Mesothelial cell of epicardium (in vitro differentiated cells): ENCODE results near the gene PITPNM3. TPM values are rescaled to one million over a fixed set of nuclear protein-coding genes. Genes with fewer than 3 reads are reported as not detected.

Experiments used
- DNase-seq, 2 experiments: peaks; one replicate each; pipeline ENCODE4 v3.0.0; 2021; ENCODE audit warnings: low spot score in 2 of 2; ENCODE audit not compliant: unreplicated experiment in 2 of 2
- H3K27ac Mint-ChIP-seq: 2 replicates; pipeline ENCODE4 v1.8.0; 2021; ENCODE audit warnings: mixed read lengths
- H3K27me3 Mint-ChIP-seq: 2 replicates; pipeline ENCODE4 v1.8.0; 2021; ENCODE audit warnings: low read depth, mixed read lengths
- H3K36me3 Mint-ChIP-seq: 2 replicates; pipeline ENCODE4 v1.8.0; 2021; ENCODE audit warnings: mixed read lengths
- H3K4me1 Mint-ChIP-seq: 2 replicates; pipeline ENCODE4 v1.8.0; 2021; ENCODE audit warnings: mixed read lengths
- H3K4me3 Mint-ChIP-seq: 2 replicates; pipeline ENCODE4 v1.8.0; 2021; ENCODE audit warnings: mild to moderate bottlenecking, moderate library complexity, mixed read lengths
- H3K9me3 Mint-ChIP-seq: 2 replicates; pipeline ENCODE4 v1.8.0; 2021; ENCODE audit warnings: mixed read lengths
- CTCF ChIP-seq: fragments of 200-600 bp; sonication (generic); IDR thresholded peaks from one replicate; pipeline ENCODE4 v1.5.0; 2021; ENCODE audit warnings: antibody characterized with exemption; ENCODE audit not compliant: unreplicated experiment
- total RNA-seq: library from RNA; stranded (reverse); gene quantifications from 3 replicates; pipeline ENCODE4 v1.2.1, GENCODE V29; 2021

The PITPNM3 gene
- total RNA-seq, 1 donor from 2014 or later = 2.3 TPM

DNA sequence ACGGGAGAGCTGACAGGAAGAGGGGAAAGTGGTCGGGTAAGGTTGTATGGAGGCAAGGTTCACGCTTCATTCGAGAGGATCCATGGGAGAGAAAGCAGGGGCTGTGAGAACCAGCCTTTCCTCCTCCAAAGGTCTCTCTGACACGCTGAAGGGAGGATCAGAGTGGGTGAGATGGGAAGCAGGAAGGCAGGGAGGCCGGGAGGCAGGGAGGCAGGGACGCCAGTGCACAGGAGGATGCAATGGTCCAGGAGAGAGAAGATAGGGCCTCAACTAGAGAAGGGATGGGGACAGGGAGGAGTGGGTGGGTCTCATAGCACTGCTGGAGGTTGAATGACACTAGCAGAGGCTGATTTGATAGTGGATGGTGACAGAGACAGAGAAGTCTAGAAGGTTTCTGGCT is 58.0 kb downstream of the PITPNM3 start:
- H3K4me3 Mint-ChIP-seq = no peak overlapping the region
- no peak overlapping the region for H3K27ac Mint-ChIP-seq
- no peak for DNase-seq
- no peaks in the 10 kb centered on the region for H3K36me3 Mint-ChIP-seq
- peaks cover 13% of the 10 kb centered on the region for H3K4me1 Mint-ChIP-seq
- no peaks in the 10 kb centered on the region for H3K9me3 Mint-ChIP-seq
- peaks cover 36% of the 10 kb centered on the region for H3K27me3 Mint-ChIP-seq
- TF ChIP-seq CTCF = no peak

- no peaks in the 10 kb centered on the region for H3K36me3 Mint-ChIP-seq
- peaks cover 13% of the 10 kb centered on the region for H3K4me1 Mint-ChIP-seq
- H3K27ac Mint-ChIP-seq = no peak overlapping the region
- no peak for DNase-seq
- peaks cover 36% of the 10 kb centered on the region for H3K27me3 Mint-ChIP-seq
- H3K4me3 Mint-ChIP-seq = no peak overlapping the region
- no peaks in the 10 kb centered on the region for H3K9me3 Mint-ChIP-seq
- TF ChIP-seq CTCF = no peak
Observed at GRCh38 chr17:6497496-6498221, 58.7 kb downstream of the PITPNM3 start.

DNA sequence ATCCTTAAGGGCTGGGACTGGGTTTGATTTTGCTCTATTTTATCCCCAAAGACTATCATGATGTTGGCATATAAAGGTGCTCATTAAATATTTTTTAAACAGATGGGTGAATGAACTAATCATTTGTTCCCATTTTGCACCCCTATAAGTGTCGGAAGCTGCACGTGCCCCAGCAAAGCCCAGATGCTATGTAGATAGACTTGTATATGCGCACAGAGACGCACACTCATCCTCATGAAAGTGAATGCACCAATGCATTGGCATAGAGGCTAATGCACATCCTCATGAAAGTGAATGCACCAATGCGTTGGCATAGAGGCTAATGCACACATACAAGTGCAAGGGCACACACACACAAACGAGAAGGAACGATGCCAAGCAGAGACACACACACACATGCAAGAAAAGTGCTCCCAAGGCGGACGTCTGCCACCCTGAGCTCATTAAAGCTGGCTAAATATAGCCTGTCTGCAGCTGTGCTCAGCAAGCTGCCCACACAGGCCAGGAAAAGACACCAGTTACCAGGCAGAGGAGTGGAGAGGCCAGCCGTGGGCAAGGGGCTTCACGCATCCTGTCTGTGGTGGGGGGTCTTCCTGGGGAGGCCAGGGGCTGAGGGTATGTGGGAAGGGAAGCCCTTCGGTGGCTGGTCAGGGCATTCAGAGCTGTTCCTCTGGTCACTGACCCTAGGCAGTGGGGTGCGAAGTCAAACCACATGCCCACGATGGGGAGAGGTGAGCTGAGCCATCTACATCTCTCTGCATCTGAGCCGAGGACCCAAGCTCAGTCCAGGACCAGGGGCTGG is 59.5 kb downstream of the PITPNM3 start:
- Mint-ChIP-seq H3K36me3 (no peaks in the 10 kb centered on the region), H3K9me3 (no peaks in the 10 kb centered on the region), H3K4me3 (no peak overlapping the region), H3K4me1 (peaks cover 13% of the 10 kb centered on the region), H3K27me3 (peaks cover 36% of the 10 kb centered on the region), H3K27ac (no peak overlapping the region)
- no peak for TF ChIP-seq CTCF
- no peak for DNase-seq

- peaks cover 13% of the 10 kb centered on the region for H3K4me1 Mint-ChIP-seq
- peaks cover 36% of the 10 kb centered on the region for H3K27me3 Mint-ChIP-seq
- H3K36me3 Mint-ChIP-seq = no peaks in the 10 kb centered on the region
- H3K9me3 Mint-ChIP-seq = no peaks in the 10 kb centered on the region
- H3K27ac Mint-ChIP-seq = no peak overlapping the region
- TF ChIP-seq CTCF = no peak
- DNase-seq = no peak
- H3K4me3 Mint-ChIP-seq = peak overlapping the region; percentile 17
Observed at GRCh38 chr17:6496116-6496481, 60.3 kb downstream of the PITPNM3 start.

DNA sequence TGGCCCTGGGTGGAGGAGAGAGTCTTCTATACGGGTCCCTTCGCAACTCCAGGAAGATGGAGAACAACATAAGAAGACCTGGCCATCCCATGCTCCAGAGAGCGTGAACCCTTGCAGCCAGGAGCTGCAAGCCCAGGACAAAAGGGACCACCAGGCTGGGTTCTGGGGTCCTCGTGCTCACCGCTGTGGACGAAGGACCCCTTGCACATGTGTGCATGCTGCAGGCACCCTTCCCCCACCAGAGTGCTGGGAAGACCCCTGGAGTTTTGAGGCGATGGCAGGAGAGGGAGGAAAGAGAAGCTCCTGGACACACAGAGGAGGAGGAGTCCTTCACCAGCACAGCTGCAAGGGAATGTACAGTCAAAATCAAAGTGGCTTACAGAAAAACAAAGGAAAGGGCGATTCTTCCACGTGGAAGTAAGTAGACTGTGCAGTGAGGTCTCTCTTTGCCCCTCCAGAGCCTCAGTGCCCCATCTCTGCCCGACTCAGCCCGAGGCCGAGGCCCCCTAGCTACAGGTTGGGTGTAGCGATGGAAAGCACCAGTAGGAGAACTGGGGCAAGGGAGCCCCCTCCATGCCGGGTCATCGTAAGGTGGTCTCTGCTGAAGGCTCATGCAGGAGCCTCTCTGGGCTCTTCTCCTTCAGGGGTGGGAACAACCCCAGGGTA is 60.8 kb downstream of the PITPNM3 start:
- no peak for DNase-seq
- H3K27ac Mint-ChIP-seq = no peak overlapping the region
- peak overlapping the region; percentile 17 for H3K4me3 Mint-ChIP-seq
- no peaks in the 10 kb centered on the region for H3K9me3 Mint-ChIP-seq
- peaks cover 36% of the 10 kb centered on the region for H3K27me3 Mint-ChIP-seq
- no peaks in the 10 kb centered on the region for H3K36me3 Mint-ChIP-seq
- H3K4me1 Mint-ChIP-seq = peaks cover 13% of the 10 kb centered on the region
- TF ChIP-seq CTCF = no peak
